ENCODE results near the gene PPP1R10.

Gene PPP1R10

GRCh38 chr6:30654798-30655742 lies 38.0 kb upstream of the PPP1R10 start:
- DNase-seq (ENCODE audit: low read depth): no peak
- TF ChIP-seq CTCF (IDR thresholded peaks at IDR 0.05; ENCODE audit: control insufficient read depth, extremely low read depth, insufficient read depth): no peak

GRCh38 chr6:30651143-30651542 lies 34.1 kb upstream of the PPP1R10 start:
- no peak overlapping the region for H3K4me3 ChIP-seq (ENCODE audit: low read depth, low read length)
- TF ChIP-seq CTCF (IDR thresholded peaks at IDR 0.05; ENCODE audit: control insufficient read depth, extremely low read depth, insufficient read depth): no peak

More at GRCh38 chr6:30654798-30655742, 38.0 kb upstream of the PPP1R10 start:
- no peak overlapping the region for H3K4me3 ChIP-seq (ENCODE audit: low read depth, low read length)

DNA sequence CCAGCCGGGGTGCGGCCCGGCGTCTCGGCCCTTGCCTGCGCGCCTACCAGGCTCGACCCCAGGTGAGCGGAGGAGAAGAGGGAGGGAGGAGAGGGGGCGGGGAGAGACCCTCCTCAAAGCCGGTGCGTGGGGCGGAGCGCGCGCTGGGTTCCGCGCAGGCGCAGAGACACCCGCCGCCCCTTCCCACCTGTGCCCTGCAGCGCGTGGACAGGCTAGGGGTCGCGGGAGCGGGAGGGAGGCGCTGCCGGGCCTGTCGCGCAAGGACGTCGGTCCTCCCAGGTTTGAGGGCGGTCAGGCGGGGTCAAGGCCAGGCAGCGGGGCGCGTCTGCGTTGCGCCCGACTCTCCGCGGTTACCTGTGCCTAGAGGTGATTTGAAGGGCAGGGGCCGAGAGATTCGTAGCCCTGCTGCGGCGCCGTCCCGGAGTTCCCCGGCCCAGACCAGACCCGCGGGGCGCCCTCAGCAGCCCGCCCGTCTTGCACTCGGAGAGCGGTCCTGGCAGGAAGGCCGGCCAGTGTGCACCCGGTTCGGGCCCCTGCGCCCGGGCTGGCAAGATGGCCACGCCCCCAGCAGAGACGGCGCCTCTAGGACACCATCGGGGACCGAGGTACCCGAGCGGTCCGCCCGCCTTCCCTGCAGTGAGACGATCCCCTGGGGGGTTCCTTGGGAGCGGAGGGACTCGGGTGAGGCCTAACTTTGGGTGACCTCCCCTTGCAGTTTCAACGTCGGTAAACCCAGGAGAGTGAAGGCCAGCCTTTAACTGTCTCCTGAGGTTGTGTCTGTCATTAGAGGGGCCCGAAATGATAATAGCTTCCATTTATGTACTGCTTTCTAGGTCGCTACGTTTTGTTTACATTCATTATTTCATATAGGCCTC lies 30.4 kb upstream of the PPP1R10 start:
- no peak for DNase-seq (ENCODE audit: low read depth)
- peak overlapping the region; percentile 95 for H3K4me3 ChIP-seq (ENCODE audit: low read depth, low read length)
- TF ChIP-seq CTCF (IDR thresholded peaks at IDR 0.05; ENCODE audit: control insufficient read depth, extremely low read depth, insufficient read depth): no peak

More at GRCh38 chr6:30651143-30651542, 34.1 kb upstream of the PPP1R10 start:
- DNase-seq (ENCODE audit: low read depth): no peak

DNA sequence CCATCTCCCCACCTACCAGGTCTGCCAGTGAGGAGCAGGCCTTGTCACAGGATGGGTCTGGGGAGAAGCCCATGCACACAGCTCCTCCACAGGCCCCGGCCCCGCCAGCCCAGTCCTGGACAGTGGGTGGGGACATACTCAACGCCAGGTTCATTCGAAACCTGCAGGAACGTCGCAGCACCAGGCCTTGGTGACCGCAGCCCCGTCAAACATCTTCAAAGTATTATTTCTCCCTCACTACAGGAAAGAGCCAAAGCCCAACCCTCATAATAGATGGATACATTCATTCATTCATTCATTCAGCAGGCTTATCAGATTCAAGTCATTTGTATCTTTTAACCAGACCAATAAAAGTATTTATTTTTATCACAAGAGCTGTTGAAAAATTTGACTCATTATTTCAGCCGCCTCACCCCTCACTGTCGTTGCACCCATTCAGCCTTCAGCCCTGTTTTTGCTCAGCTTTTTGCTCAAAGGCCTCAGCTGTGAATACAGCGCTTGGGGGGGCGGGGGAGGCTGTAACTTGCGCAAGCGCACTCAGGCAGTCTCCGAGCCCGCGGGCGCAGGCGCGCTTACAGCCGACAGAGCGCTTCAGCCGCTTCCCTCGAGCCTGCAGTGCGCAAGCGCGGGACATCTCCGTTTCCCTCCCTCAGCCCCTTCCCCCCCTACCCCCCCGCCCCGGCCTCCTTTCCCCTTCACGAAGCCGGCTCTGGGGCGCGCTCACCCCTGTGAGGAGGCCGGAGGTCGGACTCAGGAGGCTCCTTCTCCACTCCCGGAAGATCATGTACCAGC lies 29.6 kb upstream of the PPP1R10 start, which contains the start of gene C6orf136:
TSS of gene C6orf136 (plus strand) at position 684 of the 792 bp plus-strand sequence. CDS start at position 783, 99 bp downstream.
- DNase-seq (ENCODE audit: low read depth): peak; percentile 76
- H3K4me3 ChIP-seq (ENCODE audit: low read depth, low read length): peak within 1 kb of the TSS; percentile 95
- TF ChIP-seq CTCF (IDR thresholded peaks at IDR 0.05; ENCODE audit: control insufficient read depth, extremely low read depth, insufficient read depth): no peak

DNA sequence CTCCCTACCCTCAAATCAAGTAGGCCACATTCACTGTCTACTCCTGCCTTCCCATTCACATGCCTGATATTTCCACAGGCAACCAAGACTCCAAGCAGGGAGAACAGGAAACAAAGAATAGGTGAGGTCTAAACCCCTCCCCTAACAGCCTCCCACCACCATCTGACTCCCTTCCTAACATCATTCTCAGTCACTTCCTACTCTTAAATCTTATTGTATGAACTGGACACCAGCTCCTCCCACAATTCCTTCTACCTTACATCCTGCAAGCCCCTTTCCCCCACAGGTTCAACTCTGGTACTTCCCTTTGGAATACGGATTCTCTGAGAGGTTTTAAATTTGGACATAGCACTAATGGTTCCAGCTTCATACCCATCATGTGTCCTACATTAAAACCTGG lies 28.9 kb upstream of the PPP1R10 start:
- DNase-seq (ENCODE audit: low read depth): no peak
- no peak for TF ChIP-seq CTCF (IDR thresholded peaks at IDR 0.05; ENCODE audit: control insufficient read depth, extremely low read depth, insufficient read depth)
- no peak overlapping the region for H3K4me3 ChIP-seq (ENCODE audit: low read depth, low read length)

DNA sequence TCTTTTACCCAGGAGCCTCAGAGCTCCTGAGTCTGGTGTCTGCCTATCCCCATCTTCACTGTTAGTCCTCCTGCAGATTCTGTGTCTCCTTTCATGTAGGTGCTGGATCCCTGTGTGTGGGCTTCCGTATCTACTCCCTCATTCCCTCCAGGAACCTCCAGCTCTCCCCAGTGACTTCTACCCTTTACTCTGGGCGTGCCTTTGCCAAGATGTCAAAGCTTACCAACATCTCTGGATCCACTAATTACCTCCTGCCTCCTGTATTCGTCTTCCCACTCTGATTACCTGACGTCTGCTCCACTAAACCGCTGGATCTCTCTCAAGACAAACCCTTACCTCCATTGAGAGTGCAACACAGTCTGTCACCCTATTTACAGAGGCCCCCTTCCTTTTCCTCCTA lies 27.7 kb upstream of the PPP1R10 start:
- H3K4me3 ChIP-seq (ENCODE audit: low read depth, low read length): no peak overlapping the region

More for the DNA sequence above, 27.7 kb upstream of the PPP1R10 start:
- no peak for TF ChIP-seq CTCF (IDR thresholded peaks at IDR 0.05; ENCODE audit: control insufficient read depth, extremely low read depth, insufficient read depth)
- no peak for DNase-seq (ENCODE audit: low read depth)
